K562 (cell line): ENCODE data around the gene KCNK1. TPM values are rescaled to one million over a fixed set of nuclear protein-coding genes. Genes with fewer than 3 reads are reported as not detected.

Experiments
- ARHGAP35 ChIP-seq: fragments of 450-650 bp; IDR thresholded peaks from 2 replicates; pipeline ENCODE4 v1.6.1; 2018; ENCODE audit not compliant: partially characterized antibody
- CSDE1 ChIP-seq, 2 experiments: fragments of 450-650 bp; IDR thresholded peaks; 2 replicates each; pipeline ENCODE4 v1.6.1; 2016; ENCODE audit warnings: mild to moderate bottlenecking in 1 of 2
- EZH2 ChIP-seq: IDR thresholded peaks from 2 replicates; pipeline ENCODE4 v1.6.1; 2012; ENCODE audit warnings: low read depth, mild to moderate bottlenecking, inconsistent platforms, low read length, borderline replicate concordance
- KDM2B ChIP-seq: fragments of 250-450 bp; sonication (Bioruptor Pico); IDR thresholded peaks from 2 replicates; pipeline ENCODE4 v1.8.0; 2021; ENCODE audit warnings: mild to moderate bottlenecking, moderate library complexity
- NFRKB ChIP-seq: fragments of 450-650 bp; IDR thresholded peaks from 2 replicates; pipeline ENCODE4 v1.6.1; 2016; ENCODE audit warnings: low read depth
- SUPT5H ChIP-seq: fragments of 450-650 bp; IDR thresholded peaks from 2 replicates; pipeline ENCODE4 v1.6.1; 2016
- ZC3H11A ChIP-seq: IDR thresholded peaks from 2 replicates; pipeline ENCODE4 v1.6.1; 2012; ENCODE audit warnings: low read depth, low read length, improper control_type of control experiment
- ZNF282 ChIP-seq: sonication (generic); formaldehyde crosslinking; IDR thresholded peaks from 2 replicates; pipeline ENCODE4 v1.8.1; 2023; ENCODE audit warnings: missing genetic modification reagents
- ZNF384 ChIP-seq: IDR thresholded peaks from 2 replicates; pipeline ENCODE4 v1.6.1; 2012; ENCODE audit warnings: low read depth, low read length, improper control_type of control experiment
- polyA plus RNA-seq, 8 experiments: library from polyadenylated mRNA; depleted of rRNA in 4 of 8; stranded (reverse) in 5 of 8; unstranded in 3 of 8; fragments of >200 nt; fragmentation: Nextera tagmentation in 2 of 8; fragmentation: Illumina TruSeq in 1 of 8; extraction: Ambion mirVana in 2 of 8; extraction: Trizol in 1 of 8; gene quantifications; 2 replicates each; pipeline versions ENCODE4 v1.2.1 to v1.2.3, GENCODE V29; 2011 to 2014; ENCODE audit warnings: inconsistent platforms in 1 of 8, missing spikeins in 1 of 8
- total RNA-seq, 7 experiments: library from RNA; depleted of rRNA in 6 of 7; stranded (reverse); fragments of >200 nt in 6 of 7; fragmentation: Illumina TruSeq in 2 of 7; extraction: Trizol in 2 of 7; gene quantifications; 2 replicates each; pipeline versions ENCODE4 v1.2.1 to v1.2.3, GENCODE V29; 2011 to 2021; ENCODE audit warnings: low replicate concordance in 1 of 7
- TF ChIP-seq, protein P1 (sequence below): fragments of 250-450 bp; sonication (Bioruptor Pico); IDR thresholded peaks from 2 replicates; pipeline ENCODE4 v1.8.0; 2021; ENCODE audit warnings: moderate library complexity, mild to moderate bottlenecking, inconsistent platforms
- TF ChIP-seq, protein P2 (sequence below): sonication (generic); formaldehyde crosslinking; IDR thresholded peaks from 2 replicates; pipeline ENCODE4 v1.4.0; 2020; ENCODE audit warnings: mild to moderate bottlenecking, missing genetic modification reagents
- TF ChIP-seq, protein P3 (sequence below): sonication (generic); formaldehyde crosslinking; IDR thresholded peaks from 2 replicates; pipeline ENCODE4 v1.8.0; 2022; ENCODE audit warnings: missing genetic modification reagents, mild to moderate bottlenecking, moderate library complexity, borderline replicate concordance
- TF ChIP-seq, protein P4 (sequence below): fragments of 450-650 bp; conservative IDR thresholded peaks from 2 replicates; pipeline ENCODE4 v1.6.1; 2016; ENCODE audit warnings: missing genetic modification characterization, low read depth, mild to moderate bottlenecking, missing compliant biosample characterization, moderate library complexity
- TF ChIP-seq, protein P5 (sequence below): fragments of 250-450 bp; sonication (Bioruptor Pico); IDR thresholded peaks from 2 replicates; pipeline ENCODE4 v1.4.0; 2020; ENCODE audit warnings: borderline replicate concordance
- TF ChIP-seq, protein P6 (sequence below): IDR thresholded peaks from 2 replicates; pipeline ENCODE4 v1.6.1; 2014; ENCODE audit warnings: antibody characterized with exemption

The KCNK1 gene
- total and polyA plus RNA-seq, 9 of the 15 experiments (the other 6 are each of a cell fraction or from before 2014, with no cell fraction given): 3.1 to 22.7 (median 6.0) TPM

DNA sequence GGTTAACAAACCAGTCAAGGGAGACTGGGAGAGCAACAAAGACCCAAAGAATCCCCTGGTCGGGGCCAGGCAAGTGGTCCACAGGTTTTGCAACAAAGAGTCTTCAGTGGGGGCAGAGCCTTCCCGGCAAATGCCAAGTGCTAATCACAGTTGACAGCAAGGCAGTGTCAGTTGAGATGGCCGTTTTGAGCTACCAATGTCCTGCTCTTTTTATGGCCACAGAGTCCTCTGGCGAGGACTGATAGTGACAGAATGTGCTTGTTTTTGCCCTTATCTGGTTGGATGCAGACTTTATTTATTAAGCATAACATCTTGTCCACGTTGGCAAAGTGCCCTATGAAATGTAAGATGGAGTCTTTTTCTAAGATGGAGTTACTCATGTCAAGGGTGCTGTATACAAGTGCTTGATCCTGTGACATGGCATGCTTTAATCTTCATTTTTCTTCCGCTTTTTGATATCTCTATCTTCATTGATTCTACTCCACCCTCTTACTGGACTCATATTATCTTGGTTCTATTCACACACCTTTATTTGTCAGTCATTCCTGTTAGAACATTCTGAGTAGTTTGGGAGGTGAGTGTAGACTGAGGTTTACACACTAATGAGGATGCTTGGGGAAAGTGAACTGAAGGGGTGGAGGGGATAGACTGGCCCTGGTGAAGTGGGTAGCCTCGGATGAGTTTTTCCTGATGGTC lies 51.8 kb downstream of the KCNK1 start (continued):
- TF ChIP-seq, protein P1, sequence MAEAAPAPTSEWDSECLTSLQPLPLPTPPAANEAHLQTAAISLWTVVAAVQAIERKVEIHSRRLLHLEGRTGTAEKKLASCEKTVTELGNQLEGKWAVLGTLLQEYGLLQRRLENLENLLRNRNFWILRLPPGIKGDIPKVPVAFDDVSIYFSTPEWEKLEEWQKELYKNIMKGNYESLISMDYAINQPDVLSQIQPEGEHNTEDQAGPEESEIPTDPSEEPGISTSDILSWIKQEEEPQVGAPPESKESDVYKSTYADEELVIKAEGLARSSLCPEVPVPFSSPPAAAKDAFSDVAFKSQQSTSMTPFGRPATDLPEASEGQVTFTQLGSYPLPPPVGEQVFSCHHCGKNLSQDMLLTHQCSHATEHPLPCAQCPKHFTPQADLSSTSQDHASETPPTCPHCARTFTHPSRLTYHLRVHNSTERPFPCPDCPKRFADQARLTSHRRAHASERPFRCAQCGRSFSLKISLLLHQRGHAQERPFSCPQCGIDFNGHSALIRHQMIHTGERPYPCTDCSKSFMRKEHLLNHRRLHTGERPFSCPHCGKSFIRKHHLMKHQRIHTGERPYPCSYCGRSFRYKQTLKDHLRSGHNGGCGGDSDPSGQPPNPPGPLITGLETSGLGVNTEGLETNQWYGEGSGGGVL (CRISPR knock-in tag): peak; percentile 100
- TF ChIP-seq ZNF282 (CRISPR knock-in tag): no peak
- TF ChIP-seq, protein P2, sequence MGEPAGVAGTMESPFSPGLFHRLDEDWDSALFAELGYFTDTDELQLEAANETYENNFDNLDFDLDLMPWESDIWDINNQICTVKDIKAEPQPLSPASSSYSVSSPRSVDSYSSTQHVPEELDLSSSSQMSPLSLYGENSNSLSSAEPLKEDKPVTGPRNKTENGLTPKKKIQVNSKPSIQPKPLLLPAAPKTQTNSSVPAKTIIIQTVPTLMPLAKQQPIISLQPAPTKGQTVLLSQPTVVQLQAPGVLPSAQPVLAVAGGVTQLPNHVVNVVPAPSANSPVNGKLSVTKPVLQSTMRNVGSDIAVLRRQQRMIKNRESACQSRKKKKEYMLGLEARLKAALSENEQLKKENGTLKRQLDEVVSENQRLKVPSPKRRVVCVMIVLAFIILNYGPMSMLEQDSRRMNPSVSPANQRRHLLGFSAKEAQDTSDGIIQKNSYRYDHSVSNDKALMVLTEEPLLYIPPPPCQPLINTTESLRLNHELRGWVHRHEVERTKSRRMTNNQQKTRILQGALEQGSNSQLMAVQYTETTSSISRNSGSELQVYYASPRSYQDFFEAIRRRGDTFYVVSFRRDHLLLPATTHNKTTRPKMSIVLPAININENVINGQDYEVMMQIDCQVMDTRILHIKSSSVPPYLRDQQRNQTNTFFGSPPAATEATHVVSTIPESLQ (CRISPR knock-in tag): peak; percentile 77; the same call in 1 of the 2 replicates
- TF ChIP-seq, protein P3, sequence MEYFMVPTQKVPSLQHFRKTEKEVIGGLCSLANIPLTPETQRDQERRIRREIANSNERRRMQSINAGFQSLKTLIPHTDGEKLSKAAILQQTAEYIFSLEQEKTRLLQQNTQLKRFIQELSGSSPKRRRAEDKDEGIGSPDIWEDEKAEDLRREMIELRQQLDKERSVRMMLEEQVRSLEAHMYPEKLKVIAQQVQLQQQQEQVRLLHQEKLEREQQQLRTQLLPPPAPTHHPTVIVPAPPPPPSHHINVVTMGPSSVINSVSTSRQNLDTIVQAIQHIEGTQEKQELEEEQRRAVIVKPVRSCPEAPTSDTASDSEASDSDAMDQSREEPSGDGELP: peak; percentile 27; the same call in 1 of the 2 replicates
- TF ChIP-seq, protein P4, sequence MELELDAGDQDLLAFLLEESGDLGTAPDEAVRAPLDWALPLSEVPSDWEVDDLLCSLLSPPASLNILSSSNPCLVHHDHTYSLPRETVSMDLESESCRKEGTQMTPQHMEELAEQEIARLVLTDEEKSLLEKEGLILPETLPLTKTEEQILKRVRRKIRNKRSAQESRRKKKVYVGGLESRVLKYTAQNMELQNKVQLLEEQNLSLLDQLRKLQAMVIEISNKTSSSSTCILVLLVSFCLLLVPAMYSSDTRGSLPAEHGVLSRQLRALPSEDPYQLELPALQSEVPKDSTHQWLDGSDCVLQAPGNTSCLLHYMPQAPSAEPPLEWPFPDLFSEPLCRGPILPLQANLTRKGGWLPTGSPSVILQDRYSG (tag): peak; percentile 100
- TF ChIP-seq SUPT5H: peak; percentile 17; the same call in 1 of the 2 replicates
- TF ChIP-seq KDM2B (CRISPR knock-in tag): peak; percentile 100
- peak; percentile 35 to 93; a peak in 2 of 4 replicates for TF ChIP-seq CSDE1 (IDR thresholded peaks at IDR 0.05)
- TF ChIP-seq NFRKB: peak; percentile 80
- no peak for TF ChIP-seq EZH2
- TF ChIP-seq, protein P5, sequence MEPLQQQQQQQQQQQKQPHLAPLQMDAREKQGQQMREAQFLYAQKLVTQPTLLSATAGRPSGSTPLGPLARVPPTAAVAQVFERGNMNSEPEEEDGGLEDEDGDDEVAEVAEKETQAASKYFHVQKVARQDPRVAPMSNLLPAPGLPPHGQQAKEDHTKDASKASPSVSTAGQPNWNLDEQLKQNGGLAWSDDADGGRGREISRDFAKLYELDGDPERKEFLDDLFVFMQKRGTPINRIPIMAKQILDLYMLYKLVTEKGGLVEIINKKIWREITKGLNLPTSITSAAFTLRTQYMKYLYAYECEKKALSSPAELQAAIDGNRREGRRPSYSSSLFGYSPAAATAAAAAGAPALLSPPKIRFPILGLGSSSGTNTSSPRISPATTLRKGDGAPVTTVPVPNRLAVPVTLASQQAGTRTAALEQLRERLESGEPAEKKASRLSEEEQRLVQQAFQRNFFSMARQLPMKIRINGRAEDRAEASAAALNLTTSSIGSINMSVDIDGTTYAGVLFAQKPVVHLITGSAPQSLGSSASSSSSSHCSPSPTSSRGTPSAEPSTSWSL (CRISPR knock-in tag): peak; percentile 100
- TF ChIP-seq, protein P6, sequence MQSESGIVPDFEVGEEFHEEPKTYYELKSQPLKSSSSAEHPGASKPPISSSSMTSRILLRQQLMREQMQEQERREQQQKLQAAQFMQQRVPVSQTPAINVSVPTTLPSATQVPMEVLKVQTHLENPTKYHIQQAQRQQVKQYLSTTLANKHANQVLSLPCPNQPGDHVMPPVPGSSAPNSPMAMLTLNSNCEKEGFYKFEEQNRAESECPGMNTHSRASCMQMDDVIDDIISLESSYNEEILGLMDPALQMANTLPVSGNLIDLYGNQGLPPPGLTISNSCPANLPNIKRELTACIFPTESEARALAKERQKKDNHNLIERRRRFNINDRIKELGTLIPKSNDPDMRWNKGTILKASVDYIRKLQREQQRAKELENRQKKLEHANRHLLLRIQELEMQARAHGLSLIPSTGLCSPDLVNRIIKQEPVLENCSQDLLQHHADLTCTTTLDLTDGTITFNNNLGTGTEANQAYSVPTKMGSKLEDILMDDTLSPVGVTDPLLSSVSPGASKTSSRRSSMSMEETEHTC: peak; percentile 47; the same call in 1 of the 2 replicates
- peak; percentile 44 for TF ChIP-seq ARHGAP35
- TF ChIP-seq ZNF384: peak; percentile 45; the same call in 1 of the 2 replicates
- peak; percentile 82; the same call in 1 of the 2 replicates for TF ChIP-seq ZC3H11A
